ENCODE results near the gene TAS2R60. TPM values are rescaled to one million over a fixed set of nuclear protein-coding genes. Genes with fewer than 3 reads are reported as not detected.

Gene TAS2R60
- total and polyA plus RNA-seq, 2 of the 8 experiments (the other 6 are each of a cell fraction or from before 2014, with no cell fraction given) = 0.15 to 0.32 TPM

- Histone ChIP-seq H2AFZ (ENCODE audit: low read length) (no peak overlapping the region), H4K20me1 (replicated peaks in 1 of 2; ENCODE audit: control insufficient read depth in 1 of 2, insufficient read depth in 2 of 2, low read length in 2 of 2) (no peaks in the 10 kb centered on the region), H2BK20ac (ENCODE audit: low read length) (no peak overlapping the region), H3K14ac (ENCODE audit: insufficient read length) (no peak overlapping the region), H3K36me3 (ENCODE audit: control insufficient read depth in 2 of 4, insufficient read depth in 4 of 4, low read length in 3 of 4) (no peaks in the 10 kb centered on the region), H2BK120ac (replicated peaks; ENCODE audit: low read depth, low read length) (no peak overlapping the region), H3K79me1 (ENCODE audit: low read depth, low read length) (no peaks in the 10 kb centered on the region), H3K27ac (ENCODE audit: low read depth, low read length) (no peak overlapping the region), H2BK15ac (ENCODE audit: low read length) (no peak overlapping the region), H3K9me3 (ENCODE audit: insufficient read depth in 2 of 2, low read depth in 1 of 2, low read length in 1 of 2) (no peaks in the 10 kb centered on the region), H4K5ac (ENCODE audit: insufficient read length, low read depth, low read length) (no peak overlapping the region), H4K8ac (ENCODE audit: extremely low read depth, insufficient read depth, low read length) (no peak overlapping the region), H3K23me2 (ENCODE audit: low read depth, low read length) (no peaks in the 10 kb centered on the region), H3K9ac (replicated peaks in 1 of 4; ENCODE audit: extremely low read depth in 1 of 4, low read depth in 3 of 4, low read length in 3 of 4) (no peak overlapping the region), H3K4me1 (replicated peaks in 1 of 4; ENCODE audit: control insufficient read depth in 3 of 4, insufficient read depth in 4 of 4, low read length in 3 of 4) (no peaks in the 10 kb centered on the region), H3K27me3 (replicated peaks in 1 of 4; ENCODE audit: control insufficient read depth in 3 of 4, extremely low read depth in 1 of 4, insufficient read depth in 3 of 4, low read length in 3 of 4) (peaks cover 0 to 3% (median 0%) of the 10 kb centered on the region in 4 experiments; a peak in 1 of 7 replicates), H3K4me3 (ENCODE audit: extremely low read depth in 1 of 4, insufficient read depth in 2 of 4, low read depth in 3 of 4, low read length in 4 of 4) (no peak overlapping the region), H3K4me2 (ENCODE audit: insufficient read depth in 1 of 2, low read depth in 2 of 2, low read length in 2 of 2) (no peak overlapping the region), H3K4ac (replicated peaks; ENCODE audit: insufficient read length, low read depth, low read length) (no peak overlapping the region), H3K56ac (replicated peaks; ENCODE audit: insufficient read length, low read depth, low read length) (no peak overlapping the region), H2AK5ac (ENCODE audit: low read depth, low read length) (no peak overlapping the region), H2BK5ac (ENCODE audit: low read depth, low read length) (no peak overlapping the region), H4K91ac (replicated peaks; ENCODE audit: insufficient read length, low read length) (no peak overlapping the region), H3K18ac (ENCODE audit: extremely low read depth, low read length) (no peak overlapping the region), H3K79me2 (ENCODE audit: control insufficient read depth in 1 of 2, insufficient read depth in 2 of 2, low read length in 2 of 2) (no peaks in the 10 kb centered on the region), H2BK12ac (ENCODE audit: low read depth, low read length) (no peak overlapping the region), H3K23ac (ENCODE audit: insufficient read length) (no peak overlapping the region)
- DNase-seq (ENCODE audit: low read depth in 1 of 2, low spot score in 2 of 2) (no peak), FAIRE-seq (no peak)
- TF ChIP-seq BCL11A (IDR thresholded peaks at IDR 0.05; ENCODE audit: low read depth in 2 of 2, low read length in 2 of 2) = no peak
- TF ChIP-seq RAD21 (IDR thresholded peaks at IDR 0.05 in 1 of 2, conservative IDR thresholded peaks at IDR 0.05 in 1 of 2; ENCODE audit: low read depth in 2 of 2, low read length in 2 of 2) = no peak
- no peak for TF ChIP-seq RXRA (IDR thresholded peaks at IDR 0.05; ENCODE audit: insufficient read depth, low read depth, low read length)
- TF ChIP-seq CBX5 (IDR thresholded peaks at IDR 0.05; ENCODE audit: low read depth, low read length) = no peak
- no peak for TF ChIP-seq YY1 (IDR thresholded peaks at IDR 0.05; ENCODE audit: low read depth, low read length)
- no peak for TF ChIP-seq SP1 (IDR thresholded peaks at IDR 0.05; ENCODE audit: low read depth, low read length)
- TF ChIP-seq POU5F1 (IDR thresholded peaks at IDR 0.05; ENCODE audit: low read depth, low read length) = no peak
- no peak for TF ChIP-seq EGR1 (IDR thresholded peaks at IDR 0.05; ENCODE audit: borderline replicate concordance, low read depth, low read length)
- TF ChIP-seq SIN3A (conservative IDR thresholded peaks at IDR 0.05 in 1 of 2, IDR thresholded peaks at IDR 0.05 in 1 of 2; ENCODE audit: low read depth in 1 of 2, low read length in 2 of 2) = no peak
- TF ChIP-seq USF2 (IDR thresholded peaks at IDR 0.05; ENCODE audit: low read length) = no peak
- TF ChIP-seq SP4 (IDR thresholded peaks at IDR 0.05; ENCODE audit: low read length) = no peak
- ChIA-PET POLR2A (ENCODE audit: partially characterized antibody) (no interaction called here), CTCF (ENCODE audit: partially characterized antibody) (interaction anchor here (0.7 to 1.6 kb wide), 9 partner anchors 8 to 27 kb away, joined by 3 to 4 read pairs (median 4); partner anchors contain the start of gene TAS2R41)
- 95% methylated on average over 2 of the region's 2 CpGs; no CpG with 5 or more reads in 1 of the 2 experiments for WGBS, 2 experiments (ENCODE audit: extremely low coverage in 1 of 2, insufficient coverage in 1 of 2, insufficient read length in 1 of 2, insufficient replicate concordance in 2 of 2, low coverage in 1 of 2, low lambda C conversion rate in 2 of 2, missing lambda C conversion rate in 1 of 2)
These were observed 48.8 kb downstream of the TAS2R60 start for GRCh38 chr7:143492043-143492471.
